SK-N-SH treated with all-trans-retinoic acid at 6 μM for 48 hours (cell line): ENCODE measurements around the gene DDX31.

ENCODE experiments used
- ARNTL ChIP-seq: fragments of 450-650 bp; formaldehyde crosslinking; IDR thresholded peaks from 2 replicates; pipeline ENCODE4 v1.5.0; 2020; ENCODE audit warnings: low read depth, mild to moderate bottlenecking, moderate library complexity, borderline replicate concordance
- CSDC2 ChIP-seq: fragments of 250-450 bp; sonication (Bioruptor Pico); IDR thresholded peaks from 2 replicates; pipeline ENCODE4 v1.5.0; 2020; ENCODE audit warnings: mild to moderate bottlenecking, moderate library complexity
- ESRRG ChIP-seq: fragments of 250-450 bp; sonication (Bioruptor Pico); IDR thresholded peaks from 2 replicates; pipeline ENCODE4 v1.6.1; 2021; ENCODE audit warnings: mild to moderate bottlenecking
- ISL1 ChIP-seq: fragments of 250-450 bp; sonication (Bioruptor Pico); IDR thresholded peaks from 2 replicates; pipeline ENCODE4 v2.1.2; 2022; ENCODE audit warnings: mild to moderate bottlenecking, moderate library complexity
- PPARA ChIP-seq: fragments of 250-450 bp; sonication (Bioruptor Pico); IDR thresholded peaks from 2 replicates; pipeline ENCODE4 v1.5.0; 2020; ENCODE audit warnings: mild to moderate bottlenecking, borderline replicate concordance
- RARB ChIP-seq: fragments of 250-450 bp; sonication (Bioruptor Pico); IDR thresholded peaks from 2 replicates; pipeline ENCODE4 v1.8.0; 2021; ENCODE audit warnings: mild to moderate bottlenecking, moderate library complexity
- SNAI2 ChIP-seq: fragments of 250-450 bp; sonication (Bioruptor Pico); IDR thresholded peaks from 2 replicates; pipeline ENCODE4 v1.5.0; 2020; ENCODE audit warnings: mild to moderate bottlenecking, moderate library complexity
- ZC3H10 ChIP-seq: fragments of 250-450 bp; sonication (Bioruptor Pico); IDR thresholded peaks from 2 replicates; pipeline ENCODE4 v1.5.1; 2021; ENCODE audit warnings: mild to moderate bottlenecking, moderate library complexity
- ZFP3 ChIP-seq: fragments of 250-450 bp; sonication (Bioruptor Pico); IDR thresholded peaks from 2 replicates; pipeline ENCODE4 v1.5.0; 2020; ENCODE audit warnings: mild to moderate bottlenecking, moderate library complexity
- ZFP30 ChIP-seq: fragments of 450-650 bp; formaldehyde crosslinking; IDR thresholded peaks from 2 replicates; pipeline ENCODE4 v1.5.0; 2022; ENCODE audit warnings: mild to moderate bottlenecking, moderate library complexity
- TF ChIP-seq, protein P1 (sequence below): fragments of 250-450 bp; sonication (Bioruptor Pico); IDR thresholded peaks from 2 replicates; pipeline ENCODE4 v1.8.0; 2020; ENCODE audit warnings: mild to moderate bottlenecking, moderate library complexity, borderline replicate concordance

DNA sequence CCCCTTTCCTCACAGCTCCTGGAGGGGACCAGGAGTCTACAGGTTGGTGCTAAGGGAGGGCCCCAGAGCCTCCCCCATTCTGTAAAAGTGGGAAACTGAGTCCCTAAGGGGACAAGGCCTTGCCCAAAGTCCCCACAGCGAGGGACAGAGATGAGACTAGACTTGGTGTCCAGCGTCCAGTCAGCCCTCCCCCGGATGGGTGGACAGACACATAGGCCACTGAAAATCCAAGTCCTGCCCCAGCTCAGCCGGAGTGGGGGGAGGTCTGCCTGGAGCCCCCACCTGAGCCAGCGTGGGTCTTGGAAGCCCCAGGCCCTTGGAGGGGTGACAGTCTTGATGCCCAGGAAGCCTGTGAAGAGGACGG is 82.2 kb downstream of the DDX31 start:
- TF ChIP-seq ESRRG (CRISPR knock-in tag): no peak
- TF ChIP-seq ZFP3 (CRISPR knock-in tag): no peak
- TF ChIP-seq ZC3H10 (CRISPR knock-in tag): no peak
- no peak for TF ChIP-seq CSDC2 (CRISPR knock-in tag)
- no peak for TF ChIP-seq ISL1 (CRISPR knock-in tag)
- TF ChIP-seq ARNTL (CRISPR knock-in tag): no peak
- no peak for TF ChIP-seq PPARA
- TF ChIP-seq SNAI2 (CRISPR knock-in tag): no peak
- no peak for TF ChIP-seq ZFP30 (CRISPR knock-in tag)
- TF ChIP-seq, protein P1, sequence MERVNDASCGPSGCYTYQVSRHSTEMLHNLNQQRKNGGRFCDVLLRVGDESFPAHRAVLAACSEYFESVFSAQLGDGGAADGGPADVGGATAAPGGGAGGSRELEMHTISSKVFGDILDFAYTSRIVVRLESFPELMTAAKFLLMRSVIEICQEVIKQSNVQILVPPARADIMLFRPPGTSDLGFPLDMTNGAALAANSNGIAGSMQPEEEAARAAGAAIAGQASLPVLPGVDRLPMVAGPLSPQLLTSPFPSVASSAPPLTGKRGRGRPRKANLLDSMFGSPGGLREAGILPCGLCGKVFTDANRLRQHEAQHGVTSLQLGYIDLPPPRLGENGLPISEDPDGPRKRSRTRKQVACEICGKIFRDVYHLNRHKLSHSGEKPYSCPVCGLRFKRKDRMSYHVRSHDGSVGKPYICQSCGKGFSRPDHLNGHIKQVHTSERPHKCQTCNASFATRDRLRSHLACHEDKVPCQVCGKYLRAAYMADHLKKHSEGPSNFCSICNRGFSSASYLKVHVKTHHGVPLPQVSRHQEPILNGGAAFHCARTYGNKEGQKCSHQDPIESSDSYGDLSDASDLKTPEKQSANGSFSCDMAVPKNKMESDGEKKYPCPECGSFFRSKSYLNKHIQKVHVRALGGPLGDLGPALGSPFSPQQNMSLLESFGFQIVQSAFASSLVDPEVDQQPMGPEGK: no peak
- no peak for TF ChIP-seq RARB (CRISPR knock-in tag)
